Measurements from ENCODE around the gene PDSS2. TPM values are rescaled to one million over a fixed set of nuclear protein-coding genes. Genes with fewer than 3 reads are reported as not detected.

The PDSS2 gene
- polyA plus RNA-seq, 3 donors, result 10.1 to 13.9 (median 13.3) TPM

- no peak overlapping the region for H3K27ac ChIP-seq (ENCODE audit: low read depth in 1 of 2, low read length in 2 of 2)
- no peaks in the 10 kb centered on the region for H3K79me2 ChIP-seq (ENCODE audit: insufficient read depth, low read length)
- H3K4me1 Mint-ChIP-seq, result peaks cover 12% of the 10 kb centered on the region
- H3K9me3 ChIP-seq (replicated peaks in 1 of 2; ENCODE audit: control insufficient read depth in 1 of 2, insufficient read depth in 1 of 2, low read length in 2 of 2), result peaks cover 10 to 13% of the 10 kb centered on the region in 2 donors
- H3K36me3 Mint-ChIP-seq, result peaks cover 24 to 28% of the 10 kb centered on the region in 2 donors
- no peak overlapping the region for H3K27ac Mint-ChIP-seq
- H3K4me1 ChIP-seq (ENCODE audit: control insufficient read depth in 1 of 2, insufficient read depth in 2 of 2, low read length in 2 of 2), result peaks cover 0 to 6% of the 10 kb centered on the region in 2 donors
- no peak overlapping the region for H3K9ac ChIP-seq (ENCODE audit: insufficient read depth, low read length, poor library complexity, severe bottlenecking)
- no peak overlapping the region for H2AFZ ChIP-seq (ENCODE audit: insufficient read depth, low read depth, low read length, poor library complexity, severe bottlenecking)
- H4K20me1 ChIP-seq (ENCODE audit: insufficient read depth, low read length), result no peaks in the 10 kb centered on the region
- no peaks in the 10 kb centered on the region for H3K27me3 ChIP-seq (ENCODE audit: control insufficient read depth in 2 of 2, insufficient read depth in 2 of 2, low read length in 2 of 2)
- TF ChIP-seq, protein P1, sequence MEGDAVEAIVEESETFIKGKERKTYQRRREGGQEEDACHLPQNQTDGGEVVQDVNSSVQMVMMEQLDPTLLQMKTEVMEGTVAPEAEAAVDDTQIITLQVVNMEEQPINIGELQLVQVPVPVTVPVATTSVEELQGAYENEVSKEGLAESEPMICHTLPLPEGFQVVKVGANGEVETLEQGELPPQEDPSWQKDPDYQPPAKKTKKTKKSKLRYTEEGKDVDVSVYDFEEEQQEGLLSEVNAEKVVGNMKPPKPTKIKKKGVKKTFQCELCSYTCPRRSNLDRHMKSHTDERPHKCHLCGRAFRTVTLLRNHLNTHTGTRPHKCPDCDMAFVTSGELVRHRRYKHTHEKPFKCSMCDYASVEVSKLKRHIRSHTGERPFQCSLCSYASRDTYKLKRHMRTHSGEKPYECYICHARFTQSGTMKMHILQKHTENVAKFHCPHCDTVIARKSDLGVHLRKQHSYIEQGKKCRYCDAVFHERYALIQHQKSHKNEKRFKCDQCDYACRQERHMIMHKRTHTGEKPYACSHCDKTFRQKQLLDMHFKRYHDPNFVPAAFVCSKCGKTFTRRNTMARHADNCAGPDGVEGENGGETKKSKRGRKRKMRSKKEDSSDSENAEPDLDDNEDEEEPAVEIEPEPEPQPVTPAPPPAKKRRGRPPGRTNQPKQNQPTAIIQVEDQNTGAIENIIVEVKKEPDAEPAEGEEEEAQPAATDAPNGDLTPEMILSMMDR (IDR thresholded peaks at IDR 0.05), result no peak
- peaks cover 0 to 19% of the 10 kb centered on the region in 2 donors for H3K36me3 ChIP-seq (replicated peaks in 1 of 2; ENCODE audit: control insufficient read depth in 1 of 2, insufficient read depth in 2 of 2, low read length in 2 of 2)
- peaks cover 0 to 2% (median 0%) of the 10 kb centered on the region in 3 donors for H3K27me3 Mint-ChIP-seq (ENCODE audit: low read depth in 3 of 3)
- DNase-seq, result no peak
- H3K4me3 Mint-ChIP-seq, result no peak overlapping the region
- no peak overlapping the region for H3K4me3 ChIP-seq (replicated peaks in 1 of 3; ENCODE audit: low read depth in 2 of 3, low read length in 3 of 3)
- peaks cover 12 to 25% (median 19%) of the 10 kb centered on the region in 7 donors for H3K9me3 Mint-ChIP-seq
- H3K4me2 ChIP-seq (replicated peaks; ENCODE audit: extremely low read depth, low read length, poor library complexity, severe bottlenecking), result no peak overlapping the region
- intact Hi-C loops (cut with micrococcal nuclease), result no loop called here
Observed at GRCh38 chr6:107235511-107235910, 223.9 kb downstream of the PDSS2 start.

DNA sequence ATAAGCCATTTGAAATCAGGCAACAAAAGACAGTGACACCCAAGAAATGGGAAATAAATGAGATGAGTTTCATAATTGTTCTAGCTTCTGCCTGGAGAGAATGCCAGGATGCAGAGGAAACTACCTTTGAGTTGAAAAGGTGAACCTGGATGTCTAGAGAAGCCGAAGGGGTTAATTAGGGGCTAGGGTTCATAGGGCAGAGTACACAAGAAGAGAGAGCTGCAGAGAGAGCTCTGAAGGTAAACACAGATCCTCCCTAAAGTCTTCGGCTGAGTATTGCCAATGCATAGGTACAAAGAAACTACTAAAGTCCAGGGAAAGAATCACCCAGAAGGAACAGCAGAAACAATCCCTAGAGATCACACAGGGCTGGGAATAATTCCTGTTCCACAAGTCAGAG lies 224.4 kb downstream of the PDSS2 start:
- Histone ChIP-seq H2AFZ (ENCODE audit: insufficient read depth, low read depth, low read length, poor library complexity, severe bottlenecking) (no peak overlapping the region), H3K27me3 (ENCODE audit: control insufficient read depth in 2 of 2, insufficient read depth in 2 of 2, low read length in 2 of 2) (no peaks in the 10 kb centered on the region), H3K79me2 (ENCODE audit: insufficient read depth, low read length) (no peaks in the 10 kb centered on the region), H3K9ac (ENCODE audit: insufficient read depth, low read length, poor library complexity, severe bottlenecking) (no peak overlapping the region), H3K27ac (ENCODE audit: low read depth in 1 of 2, low read length in 2 of 2) (no peak overlapping the region), H3K4me2 (replicated peaks; ENCODE audit: extremely low read depth, low read length, poor library complexity, severe bottlenecking) (no peak overlapping the region), H3K4me1 (ENCODE audit: control insufficient read depth in 1 of 2, insufficient read depth in 2 of 2, low read length in 2 of 2) (peaks cover 0 to 6% of the 10 kb centered on the region in 2 donors), H3K36me3 (replicated peaks in 1 of 2; ENCODE audit: control insufficient read depth in 1 of 2, insufficient read depth in 2 of 2, low read length in 2 of 2) (peaks cover 0 to 19% of the 10 kb centered on the region in 2 donors), H3K9me3 (replicated peaks in 1 of 2; ENCODE audit: control insufficient read depth in 1 of 2, insufficient read depth in 1 of 2, low read length in 2 of 2) (peaks cover 10 to 13% of the 10 kb centered on the region in 2 donors), H4K20me1 (ENCODE audit: insufficient read depth, low read length) (no peaks in the 10 kb centered on the region), H3K4me3 (replicated peaks in 1 of 3; ENCODE audit: low read depth in 2 of 3, low read length in 3 of 3) (no peak overlapping the region)
- no peak for DNase-seq
- H3K4me1 Mint-ChIP-seq, result peaks cover 12% of the 10 kb centered on the region
- peaks cover 0 to 2% (median 0%) of the 10 kb centered on the region in 3 donors for H3K27me3 Mint-ChIP-seq (ENCODE audit: low read depth in 3 of 3)
- H3K27ac Mint-ChIP-seq, result no peak overlapping the region
- H3K9me3 Mint-ChIP-seq, result peaks cover 12 to 25% (median 19%) of the 10 kb centered on the region in 7 donors
- WGBS (ENCODE audit: insufficient coverage), result 80% methylated on average over 1 of the region's 2 CpGs
- H3K36me3 Mint-ChIP-seq, result peaks cover 24 to 28% of the 10 kb centered on the region in 2 donors
- no peak overlapping the region for H3K4me3 Mint-ChIP-seq
- intact Hi-C loops (cut with micrococcal nuclease), result no loop called here
- TF ChIP-seq, protein P1 (IDR thresholded peaks at IDR 0.05), result no peak
